ENCODE results near the gene PARVG.

Gene PARVG

DNA sequence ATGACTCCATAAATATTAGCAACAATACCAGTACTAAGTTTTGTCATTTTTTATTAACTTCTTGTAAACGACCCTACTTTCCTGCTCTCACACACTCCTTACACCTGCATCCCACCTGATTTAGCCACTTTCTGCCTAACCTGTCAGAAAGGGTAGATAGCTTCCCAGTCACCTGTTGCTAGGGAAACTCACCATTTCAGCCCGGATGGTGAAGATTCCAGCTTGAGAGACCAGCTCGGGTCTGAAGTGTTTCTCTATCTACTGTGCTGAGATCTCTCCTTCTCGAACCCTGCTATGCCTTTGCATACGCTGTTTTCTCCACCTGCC, at the start of gene PARVG:
Gene PARVG, plus strand, starts transcription at position 220 of the 327 bp plus-strand sequence. CDS start 2,405 bp downstream, outside the sequence.
- no peak for DNase-seq

DNA sequence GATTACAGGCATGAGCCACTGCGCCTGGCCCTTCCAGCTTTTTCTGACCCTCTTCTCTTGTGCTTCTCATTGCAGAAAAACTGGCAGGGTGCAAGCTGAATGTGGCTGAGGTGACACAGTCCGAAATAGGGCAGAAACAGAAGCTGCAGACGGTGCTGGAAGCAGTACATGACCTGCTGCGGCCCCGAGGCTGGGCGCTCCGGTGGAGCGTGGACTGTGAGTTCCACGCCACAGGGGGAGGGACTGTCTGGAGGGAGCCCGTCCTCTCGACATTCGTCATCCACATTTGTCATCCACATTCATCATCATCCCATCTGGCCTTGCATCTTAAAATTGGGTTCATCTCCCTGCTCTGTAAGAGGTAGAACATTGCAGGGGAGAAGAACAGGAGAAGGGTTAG, 49.3 kb upstream of the PARVG start:
- DNase-seq, result no peak

- no peak for DNase-seq
These were observed 48.6 kb upstream of the PARVG start for GRCh38 chr22:44131989-44132685.

DNA sequence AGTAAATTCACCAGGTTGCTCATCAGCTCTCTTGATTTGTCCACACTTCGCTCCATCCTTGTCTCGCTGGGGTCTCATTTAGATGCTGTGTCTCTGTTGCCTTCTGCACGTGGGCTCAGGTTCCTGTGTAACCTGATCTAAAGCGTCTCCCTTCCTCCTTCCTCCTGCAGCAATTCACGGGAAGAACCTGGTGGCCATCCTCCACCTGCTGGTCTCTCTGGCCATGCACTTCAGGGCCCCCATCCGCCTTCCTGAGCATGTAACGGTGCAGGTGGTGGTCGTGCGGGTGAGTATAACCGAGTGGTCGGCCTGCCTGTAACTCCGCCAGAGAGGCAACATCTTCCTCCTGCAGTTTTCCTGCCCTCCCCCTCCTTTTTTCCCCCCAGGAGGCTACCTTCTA, 48.0 kb upstream of the PARVG start:
- DNase-seq, result no peak

DNA sequence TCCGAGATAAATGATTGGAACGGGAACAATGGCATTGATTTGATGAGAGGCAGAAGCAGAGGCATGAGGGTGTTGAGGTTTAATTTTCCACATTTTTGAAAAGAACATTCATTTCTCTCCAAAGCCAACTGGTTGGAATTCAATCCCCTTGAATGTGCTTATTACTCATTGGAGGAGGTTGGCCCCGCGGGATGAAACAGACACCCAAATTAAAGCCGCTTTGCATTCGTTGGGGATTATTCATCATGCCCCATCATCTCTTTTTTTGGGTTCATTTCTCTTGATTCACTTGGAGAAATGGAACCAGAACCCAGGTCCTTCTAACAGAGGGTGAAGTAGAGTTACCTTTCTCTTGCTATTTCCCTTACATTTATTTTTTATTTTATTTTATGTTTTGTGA, 47.6 kb upstream of the PARVG start:
- DNase-seq, result no peak

DNA sequence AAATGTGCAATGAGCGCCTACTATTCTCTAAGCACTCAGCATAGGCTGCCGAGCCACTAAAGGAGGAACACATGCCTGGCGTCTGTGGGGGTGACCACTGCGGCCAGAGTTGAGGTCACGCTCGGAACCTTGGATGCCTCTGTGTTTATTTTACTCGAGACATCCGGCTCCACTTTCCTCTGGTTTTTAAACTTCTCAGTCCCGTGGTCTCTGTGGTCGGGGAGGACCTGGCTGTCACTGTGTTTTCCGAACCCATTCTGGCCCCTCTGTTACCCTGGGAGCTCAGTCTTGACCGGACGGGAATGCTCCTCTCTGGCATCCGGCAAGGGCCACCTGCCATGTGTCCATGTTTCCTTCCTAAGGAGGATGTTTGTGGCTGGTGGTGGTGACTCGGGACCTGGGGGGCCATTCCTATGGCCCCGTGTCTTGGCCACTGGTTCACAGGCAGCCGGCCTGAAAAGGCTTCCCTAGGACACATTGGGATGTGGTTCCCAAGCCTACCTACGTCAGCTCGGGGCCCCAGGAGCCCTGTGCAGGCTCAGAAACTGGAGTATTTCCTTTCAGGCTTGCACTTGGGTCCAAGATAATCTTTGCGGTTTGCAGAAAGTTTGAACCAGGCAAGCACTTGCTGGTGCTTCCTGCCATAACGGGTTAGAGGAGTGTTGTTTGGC, 46.7 kb upstream of the PARVG start:
- DNase-seq, result no peak

DNA sequence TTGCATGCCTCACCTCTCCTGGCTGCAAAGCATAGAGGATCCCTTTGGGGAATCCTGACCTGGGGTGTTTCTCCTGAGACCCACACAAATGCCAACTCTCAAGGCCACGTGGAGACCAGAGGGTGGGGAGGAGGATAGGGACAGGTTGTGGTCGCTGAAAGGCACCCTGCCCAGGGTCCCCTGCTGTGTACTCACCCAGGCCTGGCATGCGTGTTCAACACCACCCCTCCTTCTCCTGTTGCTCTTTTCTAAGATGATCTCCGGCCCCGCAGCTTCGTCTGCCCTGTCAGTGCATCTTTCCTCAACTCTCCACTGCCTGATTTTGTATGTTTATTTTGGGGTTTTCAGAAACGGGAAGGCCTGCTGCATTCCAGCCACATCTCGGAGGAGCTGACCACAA, 44.6 kb upstream of the PARVG start:
- DNase-seq, result no peak

GRCh38 chr22:44136786-44137185, 43.9 kb upstream of the PARVG start:
- DNase-seq, result no peak

DNA sequence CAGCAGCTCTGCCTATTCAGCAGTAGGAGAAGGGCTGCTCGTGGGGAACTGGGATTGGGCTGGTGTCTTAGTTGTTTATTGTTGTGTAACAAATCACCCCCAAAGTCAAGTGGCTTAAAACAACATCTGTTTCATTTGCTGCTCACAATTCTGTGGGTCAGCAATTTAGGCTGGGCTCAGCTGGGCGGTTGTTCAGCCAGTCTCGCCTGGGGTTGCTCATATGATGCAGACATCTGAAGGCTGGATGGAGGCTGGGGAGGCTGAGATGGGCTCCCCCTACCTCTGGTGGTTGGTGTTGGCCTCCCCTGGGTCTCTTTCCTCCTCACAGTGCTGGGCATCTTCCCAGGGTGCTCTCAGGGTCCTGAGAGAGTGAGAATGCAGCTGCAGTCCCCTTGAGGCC, 43.3 kb upstream of the PARVG start:
- DNase-seq, result no peak

DNA sequence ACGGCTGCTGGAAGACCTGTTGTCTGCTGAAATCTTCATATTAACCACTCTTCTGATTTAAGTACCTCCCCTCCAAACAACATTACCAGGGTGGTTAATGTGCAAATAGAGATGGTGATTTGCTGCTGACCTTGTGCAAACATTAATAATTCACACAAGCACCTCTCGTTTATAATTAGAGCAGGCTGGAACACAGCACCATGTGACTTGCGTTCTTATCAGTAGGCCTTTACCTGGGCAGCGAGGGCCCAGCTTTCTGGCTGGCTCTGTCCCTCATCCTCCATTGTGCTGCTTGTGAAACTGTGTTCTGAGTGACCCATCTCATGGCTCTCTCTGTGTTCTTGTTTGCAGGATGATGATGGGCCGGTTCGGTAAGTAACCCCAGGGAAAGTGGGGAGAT, 41.0 kb upstream of the PARVG start:
- no peak for DNase-seq

GRCh38 chr22:44142421-44143104, 38.2 kb upstream of the PARVG start:
- no peak for DNase-seq

GRCh38 chr22:44143105-44143474, 37.6 kb upstream of the PARVG start:
- no peak for DNase-seq

DNA sequence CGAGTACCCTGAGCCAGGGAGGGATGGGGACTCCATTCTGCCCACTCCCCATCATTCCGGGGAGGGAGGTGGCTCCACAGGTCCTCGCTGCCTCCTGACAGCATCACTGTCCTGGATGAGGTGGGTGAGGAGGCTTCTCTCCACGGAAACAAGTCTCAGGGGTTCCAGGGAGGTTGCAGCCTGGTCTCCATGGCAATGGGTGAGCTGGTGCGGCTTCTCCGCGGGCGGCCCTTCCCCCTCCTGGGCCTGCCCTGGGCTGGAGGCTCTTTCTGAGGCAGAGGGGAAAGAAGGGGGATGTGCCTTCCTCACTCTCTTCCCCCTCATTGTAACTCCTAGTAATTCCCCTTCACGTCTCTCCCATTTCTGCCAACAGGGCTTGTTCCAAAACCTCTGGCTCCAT, 37.1 kb upstream of the PARVG start:
- no peak for DNase-seq

DNA sequence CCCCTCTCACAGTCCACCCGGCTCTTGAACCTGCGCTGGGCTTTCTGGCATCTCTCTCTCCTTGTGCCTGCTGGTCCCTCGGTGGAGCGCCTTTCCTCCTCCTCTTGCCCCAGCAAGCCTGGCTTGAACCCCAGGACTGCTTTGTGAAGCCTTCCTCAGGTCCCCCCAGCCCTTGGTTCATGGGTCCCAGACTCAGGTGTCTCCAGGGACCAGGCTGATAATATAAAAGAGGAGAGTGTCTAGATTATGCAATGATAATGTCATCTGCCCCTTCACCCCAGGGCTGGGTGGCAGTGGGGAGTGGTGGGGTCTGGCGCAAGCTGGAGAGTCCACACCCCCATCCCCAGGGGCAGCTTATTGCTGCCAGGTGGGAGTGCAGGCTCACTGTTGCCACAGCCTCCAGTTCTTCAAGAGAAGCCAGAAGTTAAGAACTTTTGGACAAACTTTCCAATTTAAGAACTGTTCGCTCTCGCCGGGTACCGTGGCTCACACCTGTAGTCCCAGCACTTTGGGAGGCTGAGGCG, 36.6 kb upstream of the PARVG start:
- DNase-seq, result no peak

DNA sequence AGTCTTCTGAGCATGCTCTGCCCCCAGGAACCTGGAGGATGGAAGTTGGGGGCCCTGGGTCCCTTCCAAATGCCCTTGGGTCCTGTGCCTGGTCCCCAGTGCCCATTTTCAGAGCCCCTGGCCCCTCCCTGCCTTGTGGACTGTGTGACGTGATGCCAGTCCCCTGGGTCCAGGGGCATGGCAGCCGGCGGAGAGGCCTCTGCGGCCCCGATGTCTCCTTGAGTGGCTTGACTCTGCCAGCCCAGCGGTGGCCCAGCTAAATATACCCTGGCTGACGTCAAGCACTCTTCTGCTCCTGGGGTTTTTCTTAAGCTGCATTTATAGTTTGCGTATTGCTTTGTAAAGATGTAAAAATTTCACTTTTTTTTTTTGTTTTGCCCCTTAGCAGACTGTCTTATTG, 35.2 kb upstream of the PARVG start:
- no peak for DNase-seq

DNA sequence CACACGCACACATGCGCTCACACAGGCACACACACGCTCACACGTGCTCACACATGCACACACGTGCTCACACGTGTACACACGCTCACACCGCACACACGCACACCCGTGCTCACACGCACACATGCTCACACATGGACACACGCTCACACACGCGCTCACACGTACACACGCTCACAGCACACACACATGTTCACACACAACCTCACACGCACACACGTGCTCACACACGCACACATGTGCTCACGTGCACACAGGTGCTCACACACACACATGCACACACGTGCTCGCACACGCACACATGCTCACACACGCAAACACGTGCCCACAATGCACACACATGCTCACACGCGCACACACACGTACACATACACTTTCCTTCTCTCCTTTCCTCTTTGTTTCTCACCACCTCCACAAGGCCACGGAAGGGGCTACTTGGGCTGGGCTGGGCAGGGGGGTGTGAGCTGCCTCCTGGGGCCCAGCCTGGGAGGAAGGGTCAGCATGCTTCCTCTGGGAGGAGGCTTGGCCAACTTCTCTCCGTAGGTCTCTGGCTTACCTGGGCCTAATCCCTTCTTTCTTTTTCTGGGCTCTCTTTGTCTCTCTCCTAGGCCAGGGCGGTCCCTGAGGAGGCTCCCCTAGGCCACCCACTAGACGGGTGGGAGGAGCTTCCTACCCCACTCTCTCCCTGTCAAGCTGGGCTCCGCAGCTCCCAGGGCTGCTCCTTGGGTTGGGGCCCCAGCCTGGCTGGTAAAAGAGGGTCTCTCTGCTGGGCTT, 34.5 kb upstream of the PARVG start:
- no peak for DNase-seq

GRCh38 chr22:44147008-44147645, 33.6 kb upstream of the PARVG start:
- DNase-seq, result no peak

- no peak for DNase-seq
These were observed 32.7 kb upstream of the PARVG start for GRCh38 chr22:44147821-44148574.

- no peak for DNase-seq
These were observed 29.0 kb upstream of the PARVG start for GRCh38 chr22:44151676-44152075.

GRCh38 chr22:44153710-44154109, 27.0 kb upstream of the PARVG start:
- DNase-seq, result no peak

- no peak for DNase-seq
These were observed 26.2 kb upstream of the PARVG start for GRCh38 chr22:44154436-44154942.

- no peak for DNase-seq
These were observed 25.6 kb upstream of the PARVG start for GRCh38 chr22:44155115-44155514.
